K562 (cell line): ENCODE results near the gene SLC30A10. TPM values are rescaled to one million over a fixed set of nuclear protein-coding genes. Genes with fewer than 3 reads are reported as not detected.

Experiments used
- BRF2 ChIP-seq: IDR thresholded peaks from 3 replicates; pipeline ENCODE4 v1.6.1; 2011; ENCODE audit warnings: borderline replicate concordance, mild to moderate bottlenecking; ENCODE audit not compliant: insufficient read length, insufficient read depth
- CHD7 ChIP-seq: fragments of 200-600 bp; sonication (generic); IDR thresholded peaks from one replicate; pipeline ENCODE4 v1.6.1; 2012; ENCODE audit warnings: mild to moderate bottlenecking, low read depth, low read length, inconsistent platforms
- ESRRA ChIP-seq: fragments of 450-650 bp; IDR thresholded peaks from 2 replicates; pipeline ENCODE4 v1.6.1; 2014; ENCODE audit warnings: low read depth, mild to moderate bottlenecking, moderate library complexity, borderline replicate concordance
- HNRNPLL ChIP-seq: fragments of 200-400 bp; formaldehyde crosslinking; IDR thresholded peaks from 2 replicates; pipeline ENCODE4 v1.6.1; 2017; ENCODE audit warnings: low read length, low read depth, mild to moderate bottlenecking; ENCODE audit not compliant: poor library complexity, severe bottlenecking
- NCOA4 ChIP-seq: fragments of 450-650 bp; IDR thresholded peaks from 2 replicates; pipeline ENCODE4 v1.6.1; 2018; ENCODE audit warnings: mild to moderate bottlenecking; ENCODE audit not compliant: partially characterized antibody
- NFRKB ChIP-seq: fragments of 450-650 bp; IDR thresholded peaks from 2 replicates; pipeline ENCODE4 v1.6.1; 2016; ENCODE audit warnings: low read depth
- NR2C1 ChIP-seq, 2 experiments: fragments of 450-650 bp; IDR thresholded peaks; 2 replicates each; pipeline ENCODE4 v1.6.1; 2017; ENCODE audit warnings: mild to moderate bottlenecking in 2 of 2, antibody characterized with exemption in 1 of 2, inconsistent platforms in 1 of 2, missing compliant biosample characterization in 1 of 2, missing genetic modification characterization in 1 of 2
- RCOR1 ChIP-seq, 2 experiments: IDR thresholded peaks; 2 replicates each; pipeline ENCODE4 v1.6.1; 2012; ENCODE audit warnings: low read depth in 2 of 2, low read length in 2 of 2, borderline replicate concordance in 1 of 2, improper control_type of control experiment in 1 of 2
- SMAD4 ChIP-seq: fragments of 250-450 bp; sonication (Bioruptor Pico); conservative IDR thresholded peaks from 2 replicates; pipeline ENCODE4 v1.8.0; 2021; ENCODE audit warnings: inconsistent platforms, mild to moderate bottlenecking, moderate library complexity
- SRSF7 ChIP-seq: fragments of 200-400 bp; formaldehyde crosslinking; optimal IDR thresholded peaks from 2 replicates; pipeline ENCODE3; 2017; ENCODE audit warnings: mild to moderate bottlenecking, low read depth, low read length
- TEAD1 ChIP-seq, 2 experiments: fragments of 450-650 bp in 1 of 2; sonication (generic) in 1 of 2; formaldehyde crosslinking; IDR thresholded peaks; 2 replicates each; pipeline versions ENCODE4 v1.4.0 to v1.8.0; 2020 to 2022; ENCODE audit warnings: mild to moderate bottlenecking in 2 of 2, missing genetic modification reagents in 1 of 2
- TFAM ChIP-seq: fragments of 250-450 bp; sonication (Bioruptor Pico); conservative IDR thresholded peaks from 2 replicates; pipeline ENCODE4 v1.5.0; 2021; ENCODE audit warnings: mild to moderate bottlenecking, moderate library complexity
- ZNF561 ChIP-seq: fragments of 450-650 bp; formaldehyde crosslinking; conservative IDR thresholded peaks from 2 replicates; pipeline ENCODE4 v1.4.0; 2020; ENCODE audit warnings: mild to moderate bottlenecking, moderate library complexity
- polyA plus RNA-seq, 8 experiments: library from polyadenylated mRNA; depleted of rRNA in 4 of 8; stranded (reverse) in 5 of 8; unstranded in 3 of 8; fragments of >200 nt; fragmentation: Nextera tagmentation in 2 of 8; fragmentation: Illumina TruSeq in 1 of 8; extraction: Ambion mirVana in 2 of 8; extraction: Trizol in 1 of 8; gene quantifications; 2 replicates each; pipeline versions ENCODE4 v1.2.1 to v1.2.3, GENCODE V29; 2011 to 2014; ENCODE audit warnings: inconsistent platforms in 1 of 8, missing spikeins in 1 of 8
- total RNA-seq, 7 experiments: library from RNA; depleted of rRNA in 6 of 7; stranded (reverse); fragments of >200 nt in 6 of 7; fragmentation: Illumina TruSeq in 2 of 7; extraction: Trizol in 2 of 7; gene quantifications; 2 replicates each; pipeline versions ENCODE4 v1.2.1 to v1.2.3, GENCODE V29; 2011 to 2021; ENCODE audit warnings: low replicate concordance in 1 of 7

SLC30A10 gene
- total and polyA plus RNA-seq, 9 of the 15 experiments (the other 6 are each of a cell fraction or from before 2014, with no cell fraction given): 2.6 to 11.3 (median 7.1) TPM

GRCh38 chr1:219954736-219955421, 26.5 kb upstream of the SLC30A10 start (continued):
- no peak for TF ChIP-seq CHD7
- TF ChIP-seq ESRRA: peak; percentile 64; the same call in 1 of the 2 replicates
- no peak for TF ChIP-seq SRSF7
- TF ChIP-seq SMAD4 (CRISPR knock-in tag): 0 out of 2 replicates have a peak, but pooled peaks have one; percentile 21
- no peak for TF ChIP-seq NCOA4
- no peak for TF ChIP-seq HNRNPLL
- TF ChIP-seq TEAD1 (CRISPR knock-in tag; IDR thresholded peaks at IDR 0.05): no peak
- TF ChIP-seq ZNF561 (CRISPR knock-in tag): no peak
- no peak for TF ChIP-seq RCOR1 (IDR thresholded peaks at IDR 0.05; ENCODE audit: borderline replicate concordance in 1 of 2, low read depth in 2 of 2, low read length in 2 of 2)
- peak; percentile 27; the same call in 1 of the 2 replicates for TF ChIP-seq NR2C1 (IDR thresholded peaks at IDR 0.05)
- TF ChIP-seq NR2C1 (tag; IDR thresholded peaks at IDR 0.05): no peak
- TF ChIP-seq NFRKB: no peak
- TF ChIP-seq BRF2: no peak
- no peak for TF ChIP-seq TFAM
